Measurements from ENCODE around the gene CCL1.

GRCh38 chr17:34406226-34406625 lies 43.2 kb upstream of the CCL1 start:
- TF ChIP-seq TAF1 (IDR thresholded peaks at IDR 0.05; ENCODE audit: borderline replicate concordance, low read depth, low read length) = no peak
- no peak for TF ChIP-seq POLR2AphosphoS5 (IDR thresholded peaks at IDR 0.05; ENCODE audit: low read depth, low read length)
- no peak for TF ChIP-seq POLR2A (IDR thresholded peaks at IDR 0.05; ENCODE audit: low read depth, low read length)

Measured in GM12892 (cell line).